Astrocyte of the cerebellum (primary cell): Measurements from ENCODE around the gene SLC6A5.

ENCODE experiments used
- DNase-seq: peaks from one replicate; pipeline ENCODE4 v3.0.0-alpha.2; 2011; ENCODE audit warnings: low read depth
- H3K4me3 ChIP-seq: 2 replicates; pipeline ENCODE4 v1.5.1; 2011; ENCODE audit warnings: mild to moderate bottlenecking, low read depth, low read length, moderate library complexity
- in situ Hi-C: cut with HindIII; loops from 2 replicates; pipeline ENCODE4 v1.10.0; 2017; ENCODE audit warnings: low sequenced_read_pairs
- TF ChIP-seq, protein P1 (sequence below): IDR thresholded peaks from 2 replicates; pipeline ENCODE4 v1.5.1; 2012; ENCODE audit warnings: low read length, low read depth, moderate library complexity, mild to moderate bottlenecking; ENCODE audit errors: missing control alignments

The SLC6A5 gene

GRCh38 chr11:20658135-20658534 lies 58.7 kb downstream of the SLC6A5 start:
- TF ChIP-seq, protein P1, sequence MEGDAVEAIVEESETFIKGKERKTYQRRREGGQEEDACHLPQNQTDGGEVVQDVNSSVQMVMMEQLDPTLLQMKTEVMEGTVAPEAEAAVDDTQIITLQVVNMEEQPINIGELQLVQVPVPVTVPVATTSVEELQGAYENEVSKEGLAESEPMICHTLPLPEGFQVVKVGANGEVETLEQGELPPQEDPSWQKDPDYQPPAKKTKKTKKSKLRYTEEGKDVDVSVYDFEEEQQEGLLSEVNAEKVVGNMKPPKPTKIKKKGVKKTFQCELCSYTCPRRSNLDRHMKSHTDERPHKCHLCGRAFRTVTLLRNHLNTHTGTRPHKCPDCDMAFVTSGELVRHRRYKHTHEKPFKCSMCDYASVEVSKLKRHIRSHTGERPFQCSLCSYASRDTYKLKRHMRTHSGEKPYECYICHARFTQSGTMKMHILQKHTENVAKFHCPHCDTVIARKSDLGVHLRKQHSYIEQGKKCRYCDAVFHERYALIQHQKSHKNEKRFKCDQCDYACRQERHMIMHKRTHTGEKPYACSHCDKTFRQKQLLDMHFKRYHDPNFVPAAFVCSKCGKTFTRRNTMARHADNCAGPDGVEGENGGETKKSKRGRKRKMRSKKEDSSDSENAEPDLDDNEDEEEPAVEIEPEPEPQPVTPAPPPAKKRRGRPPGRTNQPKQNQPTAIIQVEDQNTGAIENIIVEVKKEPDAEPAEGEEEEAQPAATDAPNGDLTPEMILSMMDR, result no peak
- H3K4me3 ChIP-seq, result no peak overlapping the region
- DNase-seq, result no peak
- in situ Hi-C loops, result no loop called here

DNA sequence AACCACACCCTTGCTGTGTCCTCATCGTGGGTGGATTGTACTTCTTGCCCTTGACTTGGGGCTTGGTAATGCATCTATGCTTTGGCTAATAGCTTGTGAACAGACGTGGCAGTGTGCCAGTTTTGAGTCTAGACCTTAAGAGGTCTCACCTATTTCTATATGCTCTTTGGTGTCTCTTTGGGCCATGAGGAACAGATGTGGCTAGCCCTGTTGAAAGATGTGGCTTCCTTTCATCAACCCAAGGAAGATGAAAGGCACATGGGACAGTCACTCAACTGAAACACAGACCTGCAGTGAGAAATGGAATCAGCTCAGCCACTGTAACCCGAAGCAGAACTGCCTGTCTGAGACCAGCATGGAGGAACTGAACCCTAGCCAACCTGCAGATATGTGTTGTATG lies 62.0 kb downstream of the SLC6A5 start:
- TF ChIP-seq, protein P1, result no peak
- in situ Hi-C loops, result no loop called here

DNA sequence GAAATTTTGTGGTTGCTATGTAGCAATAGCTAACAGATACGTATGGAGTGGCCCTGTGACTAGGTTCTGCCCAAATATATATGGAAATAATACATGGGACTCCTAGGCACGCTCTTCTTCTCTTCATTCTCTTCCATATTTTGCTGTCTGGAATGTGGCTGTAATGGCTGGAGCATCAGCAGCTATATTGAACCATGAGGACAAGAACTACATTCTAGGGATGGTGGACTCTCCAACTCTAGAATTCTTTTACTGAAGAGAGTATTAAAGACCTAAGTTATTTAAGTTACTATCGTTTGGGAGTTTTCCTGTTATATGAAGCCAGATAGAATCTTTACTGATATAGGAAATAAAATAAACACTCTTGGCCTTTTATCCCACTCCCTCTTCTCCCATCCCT lies 62.4 kb downstream of the SLC6A5 start:
- in situ Hi-C loops, result no loop called here
- no peak for DNase-seq
- TF ChIP-seq, protein P1, result no peak
- no peak overlapping the region for H3K4me3 ChIP-seq

More for the DNA sequence above, 62.0 kb downstream of the SLC6A5 start:
- no peak overlapping the region for H3K4me3 ChIP-seq
- no peak for DNase-seq

GRCh38 chr11:20668131-20668809 lies 68.9 kb downstream of the SLC6A5 start:
- in situ Hi-C loops, result no loop called here
- no peak overlapping the region for H3K4me3 ChIP-seq
- DNase-seq, result no peak
- TF ChIP-seq, protein P1, result no peak

DNA sequence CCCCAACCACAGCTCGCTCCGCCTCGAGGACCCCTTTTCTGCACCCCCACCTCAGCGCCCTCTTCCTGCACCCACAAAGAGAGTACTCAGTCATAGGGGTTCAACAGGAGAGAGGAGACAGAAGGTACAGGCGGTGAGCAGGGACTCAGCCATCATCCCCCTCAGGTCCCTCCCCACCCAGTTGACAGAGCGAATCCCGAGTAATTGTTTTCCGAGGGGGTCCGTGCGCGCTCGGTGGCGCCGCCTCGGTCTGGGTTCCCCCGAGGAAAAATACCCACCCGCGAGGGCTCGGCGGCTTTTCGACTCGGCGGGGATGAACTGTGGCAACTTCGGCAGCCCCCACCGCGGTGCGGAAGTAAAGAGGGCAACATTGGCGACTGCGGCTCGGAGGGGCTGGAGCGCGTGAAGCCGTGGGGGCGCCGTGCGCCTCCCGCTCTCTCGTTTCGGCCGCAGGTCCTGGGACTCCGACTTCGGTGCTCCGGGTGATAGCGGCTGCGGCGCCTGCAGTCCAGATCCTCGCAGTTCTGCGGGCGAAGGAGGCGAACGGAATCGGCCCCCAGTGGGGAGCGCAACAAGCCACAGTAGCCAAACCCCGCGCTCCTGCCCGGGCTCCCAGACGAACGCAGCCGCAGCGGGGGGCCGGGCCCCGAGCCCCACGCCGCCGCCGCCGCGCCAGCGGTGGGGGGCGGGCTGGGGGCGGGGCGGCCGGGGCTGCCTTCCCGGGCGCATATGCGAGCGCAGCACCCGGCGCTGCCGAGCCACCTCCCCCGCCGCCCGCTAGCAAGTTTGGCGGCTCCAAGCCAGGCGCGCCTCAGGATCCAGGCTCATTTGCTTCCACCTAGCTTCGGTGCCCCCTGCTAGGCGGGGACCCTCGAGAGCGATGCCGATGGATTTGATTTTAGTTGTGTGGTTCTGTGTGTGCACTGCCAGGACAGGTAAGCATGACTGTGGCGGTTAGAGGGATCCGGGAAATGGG lies 69.7 kb downstream of the SLC6A5 start, which contains the start of gene NELL1:
Gene NELL1 (plus strand): TSS at position 743 of the 976 bp plus-strand sequence.
- TF ChIP-seq, protein P1, result no peak
- no peak for DNase-seq
- in situ Hi-C loops, result no loop called here
- H3K4me3 ChIP-seq, result no peak within 1 kb of the TSS

DNA sequence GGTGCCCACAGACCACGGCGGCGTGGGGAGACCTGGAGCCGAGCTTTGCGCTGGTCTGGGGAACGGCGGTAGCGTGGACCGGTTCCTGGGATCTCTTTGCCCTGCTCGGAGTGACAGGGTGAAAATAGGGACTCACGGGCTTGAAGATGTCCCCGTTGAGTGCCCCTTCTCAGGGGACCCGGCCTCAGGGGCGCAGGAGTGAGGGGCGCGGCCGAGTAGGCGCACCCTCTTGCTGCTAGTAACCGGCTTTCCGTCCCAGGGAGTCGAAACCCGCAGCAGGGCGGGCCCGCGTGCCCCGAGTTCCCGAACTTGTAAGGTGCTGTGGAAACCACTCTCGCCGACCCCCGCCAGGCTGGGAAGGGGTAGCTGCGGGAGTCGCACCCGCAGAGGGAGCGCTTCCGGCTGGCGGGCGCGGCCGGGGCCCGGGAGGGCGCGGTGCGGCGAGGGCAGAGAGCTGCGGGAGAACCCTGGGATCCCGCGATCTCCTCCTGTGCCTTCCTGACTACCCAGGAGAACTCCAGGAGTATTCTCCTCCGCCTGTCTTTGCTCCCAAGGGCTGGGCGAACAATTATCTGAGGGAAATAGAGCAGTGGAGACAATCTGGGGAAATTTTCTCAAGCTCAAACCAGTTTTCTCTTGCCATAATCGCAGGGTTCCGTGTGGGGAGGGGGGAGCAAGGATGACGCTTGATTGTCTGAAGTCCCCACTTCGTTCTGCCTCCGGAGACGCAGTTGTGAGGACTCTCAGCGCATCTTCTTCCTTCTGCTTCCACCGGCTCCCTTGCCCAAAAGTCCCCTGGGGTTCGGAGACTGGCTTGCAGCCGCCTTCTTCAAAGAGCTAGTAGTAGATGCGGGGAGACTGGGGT lies 70.6 kb downstream of the SLC6A5 start:
- no peak for DNase-seq
- in situ Hi-C loops, result no loop called here
- TF ChIP-seq, protein P1, result no peak
- H3K4me3 ChIP-seq, result no peak overlapping the region
